Measurements from ENCODE around the gene NPAS3. TPM values are rescaled to one million over a fixed set of nuclear protein-coding genes. Genes with fewer than 3 reads are reported as not detected.

The NPAS3 gene
- total RNA-seq, 1 experiment from 2014 or later, result not detected

DNA sequence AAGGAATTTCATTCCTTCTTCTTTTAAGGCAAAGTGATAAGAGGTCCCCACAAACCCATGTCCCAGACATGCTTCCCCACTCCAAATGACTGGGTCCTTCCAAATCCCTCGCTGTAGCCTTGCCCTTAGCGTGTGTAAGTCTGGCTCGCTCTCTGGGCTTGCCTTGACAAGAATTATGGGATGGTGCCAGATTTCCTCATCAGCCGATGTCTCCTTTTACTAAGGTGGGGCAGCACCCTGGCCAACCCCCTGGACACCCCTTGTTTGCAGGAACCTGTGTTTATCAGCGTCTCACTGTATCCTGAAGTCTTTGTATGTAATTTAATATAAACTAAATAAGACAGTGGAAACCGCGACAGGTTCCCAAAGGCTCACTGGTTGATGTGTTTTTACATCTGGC lies 518.9 kb downstream of the NPAS3 start (continued):
- TF ChIP-seq YY1 (IDR thresholded peaks at IDR 0.05; ENCODE audit: extremely low read depth, insufficient replicate concordance, low read depth, low read length) (no peak), ELF1 (IDR thresholded peaks at IDR 0.05; ENCODE audit: borderline replicate concordance, low read depth) (no peak), POLR2A (IDR thresholded peaks at IDR 0.05; ENCODE audit: borderline replicate concordance, extremely low read depth, insufficient read depth, insufficient read length) (no peak)
- TF ChIP-seq, protein P1, sequence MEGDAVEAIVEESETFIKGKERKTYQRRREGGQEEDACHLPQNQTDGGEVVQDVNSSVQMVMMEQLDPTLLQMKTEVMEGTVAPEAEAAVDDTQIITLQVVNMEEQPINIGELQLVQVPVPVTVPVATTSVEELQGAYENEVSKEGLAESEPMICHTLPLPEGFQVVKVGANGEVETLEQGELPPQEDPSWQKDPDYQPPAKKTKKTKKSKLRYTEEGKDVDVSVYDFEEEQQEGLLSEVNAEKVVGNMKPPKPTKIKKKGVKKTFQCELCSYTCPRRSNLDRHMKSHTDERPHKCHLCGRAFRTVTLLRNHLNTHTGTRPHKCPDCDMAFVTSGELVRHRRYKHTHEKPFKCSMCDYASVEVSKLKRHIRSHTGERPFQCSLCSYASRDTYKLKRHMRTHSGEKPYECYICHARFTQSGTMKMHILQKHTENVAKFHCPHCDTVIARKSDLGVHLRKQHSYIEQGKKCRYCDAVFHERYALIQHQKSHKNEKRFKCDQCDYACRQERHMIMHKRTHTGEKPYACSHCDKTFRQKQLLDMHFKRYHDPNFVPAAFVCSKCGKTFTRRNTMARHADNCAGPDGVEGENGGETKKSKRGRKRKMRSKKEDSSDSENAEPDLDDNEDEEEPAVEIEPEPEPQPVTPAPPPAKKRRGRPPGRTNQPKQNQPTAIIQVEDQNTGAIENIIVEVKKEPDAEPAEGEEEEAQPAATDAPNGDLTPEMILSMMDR (IDR thresholded peaks at IDR 0.05 in 2 of 3, conservative IDR thresholded peaks at IDR 0.05 in 1 of 3; ENCODE audit: borderline replicate concordance in 1 of 3, insufficient read depth in 1 of 3, low read depth in 2 of 3, low read length in 2 of 3), result no peak

DNA sequence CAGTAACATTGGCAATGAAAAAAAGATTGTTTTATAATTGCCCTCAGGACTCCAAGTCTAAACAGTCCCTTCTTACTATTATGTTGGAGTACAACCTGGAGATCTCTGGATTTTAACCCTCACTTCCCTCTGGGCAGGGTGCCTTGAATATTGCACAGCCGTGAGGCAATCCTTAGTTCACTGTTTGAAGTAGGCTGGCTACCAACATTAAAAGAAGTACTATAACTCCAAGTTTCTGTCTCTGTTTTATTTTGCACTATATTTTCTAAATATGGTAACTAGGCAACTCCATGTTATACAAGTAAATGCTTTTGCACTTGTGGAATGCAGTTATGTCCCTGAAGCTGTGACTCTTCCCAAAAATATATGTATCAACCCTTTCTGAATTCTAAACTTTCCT lies 521.5 kb downstream of the NPAS3 start:
- POLR2A ChIA-PET, result no interaction called here
- no peak overlapping the region for H3K9ac ChIP-seq (ENCODE audit: low read length)
- no peak overlapping the region for H2AFZ ChIP-seq (ENCODE audit: low read depth, low read length, poor library complexity, severe bottlenecking)
- H3K36me3 ChIP-seq (ENCODE audit: control insufficient read depth in 1 of 2, insufficient read depth in 2 of 2, low read length in 2 of 2), result no peaks in the 10 kb centered on the region
- H4K20me1 ChIP-seq (ENCODE audit: insufficient read depth), result no peaks in the 10 kb centered on the region
- H3K27ac ChIP-seq (ENCODE audit: low read depth, low read length), result no peak overlapping the region
- no peaks in the 10 kb centered on the region for H3K9me2 ChIP-seq (ENCODE audit: insufficient read depth)
- intact Hi-C loops (cut with micrococcal nuclease), result no loop called here
- ATAC-seq (no peak), DNase-seq (ENCODE audit: low read depth, low spot score) (no peak)
- BruUV-seq (replicated peaks), result no TSS peak
- H3K9me3 ChIP-seq (ENCODE audit: control insufficient read depth in 1 of 2, insufficient read depth in 1 of 2, low read depth in 1 of 2, low read length in 2 of 2), result 0 out of 4 replicates have a peak, but pooled peaks cover 0 to 4% of the 10 kb centered on the region in 2 experiments
- no peaks in the 10 kb centered on the region; the same call in 1 of the 2 replicates for H3K27me3 ChIP-seq (ENCODE audit: insufficient read depth, low read length)
- TF ChIP-seq ELF1 (IDR thresholded peaks at IDR 0.05; ENCODE audit: borderline replicate concordance, low read depth), result no peak
- TF ChIP-seq SIN3A (IDR thresholded peaks at IDR 0.05; ENCODE audit: low read depth), result no peak
- no peaks in the 10 kb centered on the region for H3K79me2 ChIP-seq (ENCODE audit: insufficient read depth, low read length)
- CTCF ChIA-PET, result no interaction called here
- H3K4me1 ChIP-seq (ENCODE audit: control insufficient read depth in 1 of 2, insufficient read depth in 2 of 2, low read length in 2 of 2), result no peaks in the 10 kb centered on the region
- no peak overlapping the region for H3K4me2 ChIP-seq (ENCODE audit: low read length)
- no peak overlapping the region for H3K4me3 ChIP-seq (replicated peaks in 1 of 2; ENCODE audit: low read depth in 1 of 2, low read length in 2 of 2)
- RAD21 ChIA-PET (ENCODE audit: low non-redundant PET in 1 of 2, low total read pairs in 2 of 2, uncharacterized antibody in 2 of 2, unreplicated experiment in 2 of 2), result no interaction called here

DNA sequence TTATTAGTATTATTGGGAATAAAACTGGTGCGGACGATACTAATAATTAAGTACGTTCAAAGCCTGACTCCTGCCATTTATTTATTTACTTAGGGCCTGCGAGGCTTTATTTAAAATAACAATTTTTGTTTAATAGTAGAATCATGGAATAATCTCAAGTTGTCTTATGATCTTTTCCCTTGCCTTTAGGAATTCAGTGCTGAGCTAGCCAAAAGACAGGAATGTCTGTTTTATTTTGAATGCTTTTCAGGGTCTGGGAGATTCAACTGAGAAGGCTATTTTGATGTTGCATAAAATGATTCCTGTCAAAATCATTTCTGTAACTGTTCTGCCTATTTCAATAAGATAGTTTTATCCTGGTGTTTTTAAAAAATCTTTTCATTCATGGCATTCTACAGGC lies 522.4 kb downstream of the NPAS3 start:
- Histone ChIP-seq H3K9me3 (ENCODE audit: control insufficient read depth in 1 of 2, insufficient read depth in 1 of 2, low read depth in 1 of 2, low read length in 2 of 2) (0 out of 4 replicates have a peak, but pooled peaks cover 0 to 4% of the 10 kb centered on the region in 2 experiments), H4K20me1 (ENCODE audit: insufficient read depth) (no peaks in the 10 kb centered on the region), H3K27ac (ENCODE audit: low read depth, low read length) (no peak overlapping the region), H3K4me2 (ENCODE audit: low read length) (no peak overlapping the region), H3K79me2 (ENCODE audit: insufficient read depth, low read length) (no peaks in the 10 kb centered on the region), H2AFZ (ENCODE audit: low read depth, low read length, poor library complexity, severe bottlenecking) (no peak overlapping the region), H3K9ac (ENCODE audit: low read length) (no peak overlapping the region), H3K36me3 (ENCODE audit: control insufficient read depth in 1 of 2, insufficient read depth in 2 of 2, low read length in 2 of 2) (no peaks in the 10 kb centered on the region), H3K4me3 (replicated peaks in 1 of 2; ENCODE audit: low read depth in 1 of 2, low read length in 2 of 2) (no peak overlapping the region), H3K27me3 (ENCODE audit: insufficient read depth, low read length) (no peaks in the 10 kb centered on the region; the same call in 1 of the 2 replicates), H3K4me1 (ENCODE audit: control insufficient read depth in 1 of 2, insufficient read depth in 2 of 2, low read length in 2 of 2) (no peaks in the 10 kb centered on the region), H3K9me2 (ENCODE audit: insufficient read depth) (no peaks in the 10 kb centered on the region)
- BruUV-seq (replicated peaks), result no TSS peak
- ChIA-PET POLR2A (no interaction called here), CTCF (no interaction called here), RAD21 (ENCODE audit: low non-redundant PET in 1 of 2, low total read pairs in 2 of 2, uncharacterized antibody in 2 of 2, unreplicated experiment in 2 of 2) (no interaction called here)
- ATAC-seq (no peak), DNase-seq (ENCODE audit: low read depth, low spot score) (no peak)
- intact Hi-C loops (cut with micrococcal nuclease), result no loop called here
- TF ChIP-seq EZH2phosphoT487 (IDR thresholded peaks at IDR 0.05; ENCODE audit: borderline replicate concordance) (no peak), EZH2 (IDR thresholded peaks at IDR 0.05) (no peak), RAD21 (IDR thresholded peaks at IDR 0.05; ENCODE audit: low read depth) (no peak), JUND (IDR thresholded peaks at IDR 0.05) (no peak), EGR1 (IDR thresholded peaks at IDR 0.05; ENCODE audit: low read depth) (no peak), ELF1 (IDR thresholded peaks at IDR 0.05; ENCODE audit: borderline replicate concordance, low read depth) (no peak), CBX3 (IDR thresholded peaks at IDR 0.05; ENCODE audit: low read depth) (no peak)
- TF ChIP-seq, protein P2, sequence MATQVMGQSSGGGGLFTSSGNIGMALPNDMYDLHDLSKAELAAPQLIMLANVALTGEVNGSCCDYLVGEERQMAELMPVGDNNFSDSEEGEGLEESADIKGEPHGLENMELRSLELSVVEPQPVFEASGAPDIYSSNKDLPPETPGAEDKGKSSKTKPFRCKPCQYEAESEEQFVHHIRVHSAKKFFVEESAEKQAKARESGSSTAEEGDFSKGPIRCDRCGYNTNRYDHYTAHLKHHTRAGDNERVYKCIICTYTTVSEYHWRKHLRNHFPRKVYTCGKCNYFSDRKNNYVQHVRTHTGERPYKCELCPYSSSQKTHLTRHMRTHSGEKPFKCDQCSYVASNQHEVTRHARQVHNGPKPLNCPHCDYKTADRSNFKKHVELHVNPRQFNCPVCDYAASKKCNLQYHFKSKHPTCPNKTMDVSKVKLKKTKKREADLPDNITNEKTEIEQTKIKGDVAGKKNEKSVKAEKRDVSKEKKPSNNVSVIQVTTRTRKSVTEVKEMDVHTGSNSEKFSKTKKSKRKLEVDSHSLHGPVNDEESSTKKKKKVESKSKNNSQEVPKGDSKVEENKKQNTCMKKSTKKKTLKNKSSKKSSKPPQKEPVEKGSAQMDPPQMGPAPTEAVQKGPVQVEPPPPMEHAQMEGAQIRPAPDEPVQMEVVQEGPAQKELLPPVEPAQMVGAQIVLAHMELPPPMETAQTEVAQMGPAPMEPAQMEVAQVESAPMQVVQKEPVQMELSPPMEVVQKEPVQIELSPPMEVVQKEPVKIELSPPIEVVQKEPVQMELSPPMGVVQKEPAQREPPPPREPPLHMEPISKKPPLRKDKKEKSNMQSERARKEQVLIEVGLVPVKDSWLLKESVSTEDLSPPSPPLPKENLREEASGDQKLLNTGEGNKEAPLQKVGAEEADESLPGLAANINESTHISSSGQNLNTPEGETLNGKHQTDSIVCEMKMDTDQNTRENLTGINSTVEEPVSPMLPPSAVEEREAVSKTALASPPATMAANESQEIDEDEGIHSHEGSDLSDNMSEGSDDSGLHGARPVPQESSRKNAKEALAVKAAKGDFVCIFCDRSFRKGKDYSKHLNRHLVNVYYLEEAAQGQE (IDR thresholded peaks at IDR 0.05; ENCODE audit: low read depth), result no peak
